ENCODE results near the gene PODXL. TPM values are rescaled to one million over a fixed set of nuclear protein-coding genes. Genes with fewer than 3 reads are reported as not detected.

PODXL gene
- polyA plus RNA-seq, 2 of the 4 experiments (the other 2 are of a cell fraction): 13.2 to 35.3 TPM

GRCh38 chr7:131480384-131481315 is 75.8 kb downstream of the PODXL start:
- POLR2A ChIA-PET: no interaction called here

DNA sequence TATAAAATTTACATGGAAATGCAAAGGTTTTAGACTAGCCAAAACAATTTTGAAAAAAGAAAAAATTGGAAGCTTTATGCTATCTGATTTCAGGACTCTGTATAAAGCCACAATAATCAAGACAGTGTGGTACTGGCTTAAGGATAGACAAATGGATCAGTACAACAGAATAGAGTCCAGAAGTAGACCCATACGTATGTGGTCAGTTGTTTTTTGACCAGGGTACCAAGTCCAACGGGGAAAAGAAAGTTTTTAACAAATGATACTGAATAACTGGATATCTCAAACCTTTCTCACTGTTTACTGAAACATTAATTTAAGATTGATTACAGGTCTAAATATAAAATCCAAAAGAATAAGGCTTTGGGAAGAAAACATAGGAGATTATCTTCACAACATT is 79.7 kb downstream of the PODXL start:
- no peak for ATAC-seq

More at GRCh38 chr7:131480384-131481315, 75.8 kb downstream of the PODXL start:
- H3K4me3 ChIP-seq: no peak overlapping the region
- CTCF ChIA-PET: no interaction called here
- peak; percentile 62 to 66 for DNase-seq (ENCODE audit: low read depth in 1 of 2, low spot score in 1 of 2)
- H3K4me1 ChIP-seq: peaks cover 42% of the 10 kb centered on the region
- FAIRE-seq: peak; percentile 18
- H3K9me3 ChIP-seq: no peaks in the 10 kb centered on the region
- peak overlapping the region; percentile 4 to 9; a peak in 3 of 6 replicates for H3K27ac ChIP-seq
- TF ChIP-seq BHLHE40 (IDR thresholded peaks at IDR 0.05; ENCODE audit: low read depth, low read length): peak; percentile 72
- TF ChIP-seq, protein P1, sequence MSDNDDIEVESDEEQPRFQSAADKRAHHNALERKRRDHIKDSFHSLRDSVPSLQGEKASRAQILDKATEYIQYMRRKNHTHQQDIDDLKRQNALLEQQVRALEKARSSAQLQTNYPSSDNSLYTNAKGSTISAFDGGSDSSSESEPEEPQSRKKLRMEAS (IDR thresholded peaks at IDR 0.05): no peak
- peak; percentile 79 for TF ChIP-seq MAFK (IDR thresholded peaks at IDR 0.05; ENCODE audit: partially characterized antibody)
- 7% methylated on average over 4 of the region's 4 CpGs for WGBS (ENCODE audit: missing lambda C conversion rate)
- peak overlapping the region; percentile 53 for H3K4me2 ChIP-seq
- ATAC-seq: peak; percentile 91 to 93

GRCh38 chr7:131471250-131472004 is 85.0 kb downstream of the PODXL start:
- FAIRE-seq (no peak), DNase-seq (ENCODE audit: low read depth in 1 of 2, low spot score in 1 of 2) (no peak), ATAC-seq (no peak)
- Histone ChIP-seq H3K4me1 (peaks cover 9% of the 10 kb centered on the region; the same call in 1 of the 3 replicates), H3K4me2 (no peak overlapping the region), H3K27ac (no peak overlapping the region), H3K4me3 (no peak overlapping the region), H3K9me3 (peaks cover 5% of the 10 kb centered on the region; the same call in 1 of the 3 replicates)
- TF ChIP-seq, protein P1 (IDR thresholded peaks at IDR 0.05): no peak
- TF ChIP-seq ZC3H11A (IDR thresholded peaks at IDR 0.05): no peak
- no peak for TF ChIP-seq HDAC2 (IDR thresholded peaks at IDR 0.05)
- TF ChIP-seq ELK1 (IDR thresholded peaks at IDR 0.05; ENCODE audit: low read depth, low read length): no peak
- TF ChIP-seq SMC3 (IDR thresholded peaks at IDR 0.05): no peak
- TF ChIP-seq ZNF302 (CRISPR knock-in tag; IDR thresholded peaks at IDR 0.05): no peak
- TF ChIP-seq CHD2 (IDR thresholded peaks at IDR 0.05; ENCODE audit: low read length, partially characterized antibody): no peak
- TF ChIP-seq TP53 (CRISPR knock-in tag; IDR thresholded peaks at IDR 0.05): no peak
- TF ChIP-seq JUN (IDR thresholded peaks at IDR 0.05): no peak
- TF ChIP-seq BCL3 (IDR thresholded peaks at IDR 0.05): no peak
- no peak for TF ChIP-seq EP300 (IDR thresholded peaks at IDR 0.05)
- TF ChIP-seq, protein P2, sequence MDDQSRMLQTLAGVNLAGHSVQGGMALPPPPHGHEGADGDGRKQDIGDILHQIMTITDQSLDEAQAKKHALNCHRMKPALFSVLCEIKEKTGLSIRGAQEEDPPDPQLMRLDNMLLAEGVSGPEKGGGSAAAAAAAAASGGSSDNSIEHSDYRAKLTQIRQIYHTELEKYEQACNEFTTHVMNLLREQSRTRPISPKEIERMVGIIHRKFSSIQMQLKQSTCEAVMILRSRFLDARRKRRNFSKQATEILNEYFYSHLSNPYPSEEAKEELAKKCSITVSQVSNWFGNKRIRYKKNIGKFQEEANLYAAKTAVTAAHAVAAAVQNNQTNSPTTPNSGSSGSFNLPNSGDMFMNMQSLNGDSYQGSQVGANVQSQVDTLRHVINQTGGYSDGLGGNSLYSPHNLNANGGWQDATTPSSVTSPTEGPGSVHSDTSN (IDR thresholded peaks at IDR 0.05): no peak
- no peak for TF ChIP-seq HEYL (CRISPR knock-in tag; IDR thresholded peaks at IDR 0.05)
- 91% methylated on average over 4 of the region's 4 CpGs for WGBS (ENCODE audit: missing lambda C conversion rate)
- ChIA-PET CTCF (no interaction called here), POLR2A (no interaction called here)

More for the DNA sequence above, 79.7 kb downstream of the PODXL start:
- Histone ChIP-seq H3K4me3 (no peak overlapping the region), H3K4me2 (no peak overlapping the region), H3K9me3 (peaks cover 5% of the 10 kb centered on the region; the same call in 1 of the 3 replicates), H3K4me1 (peaks cover 36% of the 10 kb centered on the region), H3K27ac (no peak overlapping the region)
- ChIA-PET POLR2A (no interaction called here), CTCF (no interaction called here)
- WGBS (ENCODE audit: missing lambda C conversion rate): 93% methylated on average over 2 of the region's 2 CpGs
- FAIRE-seq (peak; percentile 28), DNase-seq (ENCODE audit: low read depth in 1 of 2, low spot score in 1 of 2) (no peak)
- TF ChIP-seq ZC3H11A (IDR thresholded peaks at IDR 0.05) (no peak), CEBPB (IDR thresholded peaks at IDR 0.05) (no peak)

Data from A549 (cell line).